Cardiac fibroblast (primary cell): Measurements from ENCODE around the gene ADGRL3.

ENCODE experiments used
- DNase-seq, 2 donors: peaks; one replicate each; pipeline versions ENCODE4 v3.0.0 to v3.0.0-alpha.2; 2010; ENCODE audit warnings: low read depth in 2 of 2
- H3K4me3 ChIP-seq, 2 donors: replicated peaks in 1 of 2; 1 replicate in 1 of 2; 2 replicates in 1 of 2; pipeline ENCODE4 v1.5.1; 2011; ENCODE audit warnings: low read depth in 2 of 2, low read length in 2 of 2, mild to moderate bottlenecking in 2 of 2, moderate library complexity in 1 of 2
- CTCF ChIP-seq: IDR thresholded peaks from one replicate; pipeline ENCODE4 v1.5.1; 2011; ENCODE audit warnings: low read depth, mild to moderate bottlenecking, low read length, inconsistent platforms

Gene ADGRL3

GRCh38 chr4:62119195-62119594 is 919.1 kb downstream of the ADGRL3 start:
- no peak for DNase-seq
- no peak overlapping the region for H3K4me3 ChIP-seq
- TF ChIP-seq CTCF, result no peak

GRCh38 chr4:62126064-62126732 is 926.1 kb downstream of the ADGRL3 start:
- no peak for TF ChIP-seq CTCF
- no peak overlapping the region for H3K4me3 ChIP-seq
- no peak for DNase-seq
